Stomach (tissue), 9 donors: Measurements from ENCODE around the gene TMPRSS3. TPM values are rescaled to one million over a fixed set of nuclear protein-coding genes. Genes with fewer than 3 reads are reported as not detected.

Experiments
- DNase-seq, 2 donors: peaks; one replicate each; pipeline versions ENCODE4 v3.0.0 to v3.0.0-alpha.2; 2013 to 2019
- H3K27ac ChIP-seq, 5 donors: fragments of 200-600 bp in 4 of 5; sonication (generic) in 4 of 5; one replicate each; pipeline ENCODE4 v1.5.1; 2013 to 2019; ENCODE audit warnings: mild to moderate bottlenecking in 1 of 5, moderate library complexity in 1 of 5
- H3K27me3 ChIP-seq, 3 donors: fragments of 200-600 bp; sonication (generic); one replicate each; pipeline ENCODE4 v1.5.1; 2017 to 2019; ENCODE audit warnings: mixed run types in 1 of 3
- H3K36me3 ChIP-seq, 4 donors: fragments of 200-600 bp; sonication (generic); 1 replicate in 3 of 4; 2 replicates in 1 of 4; pipeline ENCODE4 v1.5.1; 2016 to 2019
- H3K4me1 ChIP-seq, 4 donors: fragments of 200-600 bp; sonication (generic); one replicate each; pipeline ENCODE4 v1.5.1; 2016 to 2019
- H3K4me3 ChIP-seq, 4 donors: fragments of 200-600 bp; sonication (generic) in 3 of 4; one replicate each; pipeline ENCODE4 v1.5.1; 2016 to 2019; ENCODE audit warnings: mild to moderate bottlenecking in 1 of 4
- H3K9me3 ChIP-seq, 4 donors: fragments of 200-600 bp; sonication (generic); one replicate each; pipeline ENCODE4 v1.5.1; 2016 to 2019
- CTCF ChIP-seq, 7 experiments: fragments of 450-650 bp in 4 of 7; fragments of 200-600 bp in 3 of 7; sonication (generic) in 3 of 7; IDR thresholded peaks; one replicate each; pipeline ENCODE4 v1.5.1; 2016 to 2019; ENCODE audit warnings: antibody characterized with exemption in 7 of 7, control low read depth in 2 of 7, mild to moderate bottlenecking in 1 of 7
- EP300 ChIP-seq: sonication (generic); formaldehyde crosslinking; IDR thresholded peaks from one replicate; pipeline ENCODE4 v1.6.1; 2017; ENCODE audit warnings: antibody characterized with exemption
- POLR2A ChIP-seq, 4 donors: fragments of 450-650 bp; IDR thresholded peaks; one replicate each; pipeline ENCODE4 v1.6.1; 2016; ENCODE audit warnings: antibody characterized with exemption in 4 of 4, control low read depth in 2 of 4, mild to moderate bottlenecking in 1 of 4, moderate library complexity in 1 of 4
- POLR2AphosphoS5 ChIP-seq, 3 donors: sonication (generic); formaldehyde crosslinking; IDR thresholded peaks; one replicate each; pipeline ENCODE4 v1.6.1; 2016; ENCODE audit warnings: antibody characterized with exemption in 3 of 3
- WGBS, 5 donors: extraction: QIAGEN DNeasy Blood & Tissue Kit in 3 of 5; methylation state at CpG; one replicate each; pipeline versions ENCODE4 v1.1.5 to v1.1.7; 2013 to 2018; 5-methylcytosine and 5-hydroxymethylcytosine counted together
- intact Hi-C: fragments of 100-400 bp; cut with DNase I; formaldehyde crosslinking; loops from one replicate; pipeline ENCODE4 v1.15.1; 2023; ENCODE audit warnings: low total_unique reads
- polyA plus RNA-seq, 3 donors: library from polyadenylated mRNA; stranded (reverse); fragments of 200-250 nt; gene quantifications; one replicate each; pipeline ENCODE4 v1.2.3, GENCODE V29; 2013
- total RNA-seq, 5 donors: library from RNA; depleted of rRNA; stranded (reverse); fragments of >200 nt; gene quantifications; one replicate each; pipeline versions ENCODE4 v1.1.0 to v1.2.3, GENCODE V29; 2014 to 2016
- donor health status: healthy with polysubstance abuse.
- donor health status: Bipolar disorder and iron deficiency.
- donor health status: healthy.

The TMPRSS3 gene
- total and polyA plus RNA-seq, 8 donors = 0.45 to 37.9 (median 3.9) TPM; not detected in 1

DNA sequence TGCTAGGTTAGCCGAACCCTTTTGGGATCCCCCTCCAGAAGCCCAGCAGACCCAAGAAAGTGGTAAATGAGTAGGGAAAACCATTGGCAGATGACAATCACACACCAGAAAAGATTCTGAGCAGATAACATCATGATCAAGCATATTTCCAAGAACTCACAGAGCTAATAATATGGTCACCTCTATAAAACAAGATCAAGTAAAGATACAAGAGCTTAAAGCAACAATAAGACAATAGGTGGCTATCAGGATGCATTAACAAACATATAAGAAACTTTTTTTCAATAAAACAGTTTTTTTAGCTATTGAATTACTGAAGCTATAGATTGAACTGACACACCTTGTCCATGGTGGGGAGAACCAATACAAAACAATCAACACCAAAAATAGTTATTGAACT, 36.8 kb upstream of the TMPRSS3 start:
- no peak for DNase-seq
- intact Hi-C loops = no loop called here
- H3K36me3 ChIP-seq = peaks cover 0 to 4% (median 0%) of the 10 kb centered on the region in 4 donors
- no peaks in the 10 kb centered on the region for H3K4me1 ChIP-seq
- H3K27me3 ChIP-seq = peaks cover 0 to 34% (median 0%) of the 10 kb centered on the region in 3 donors
- H3K9me3 ChIP-seq = peaks cover 0 to 26% (median 17%) of the 10 kb centered on the region in 4 donors
- TF ChIP-seq POLR2A (IDR thresholded peaks at IDR 0.05) = no peak
- no peak for TF ChIP-seq CTCF (IDR thresholded peaks at IDR 0.05)
- TF ChIP-seq EP300 = no peak
- H3K27ac ChIP-seq = no peak overlapping the region
- 68 to 93% (median 87%) methylated on average over 1 of the region's 1 CpG for WGBS, 5 donors
- H3K4me3 ChIP-seq = no peak overlapping the region

GRCh38 chr21:42431196-42431595, 35.3 kb upstream of the TMPRSS3 start:
- no peak overlapping the region for H3K4me3 ChIP-seq
- H3K9me3 ChIP-seq = peaks cover 0 to 19% (median 17%) of the 10 kb centered on the region in 4 donors
- no peaks in the 10 kb centered on the region for H3K4me1 ChIP-seq
- intact Hi-C loops = no loop called here
- no peak overlapping the region for H3K27ac ChIP-seq
- WGBS, 5 donors = 69 to 76% (median 73%) methylated on average over 5 to 7 of the region's 7 CpGs
- H3K27me3 ChIP-seq = peaks cover 0 to 35% (median 0%) of the 10 kb centered on the region in 3 donors
- DNase-seq = no peak
- peaks cover 0 to 4% (median 0%) of the 10 kb centered on the region in 4 donors for H3K36me3 ChIP-seq
- TF ChIP-seq POLR2A (IDR thresholded peaks at IDR 0.05) (no peak), CTCF (IDR thresholded peaks at IDR 0.05) (no peak), POLR2AphosphoS5 (IDR thresholded peaks at IDR 0.05) (no peak), EP300 (no peak)

GRCh38 chr21:42430521-42430920, 34.7 kb upstream of the TMPRSS3 start:
- DNase-seq = no peak
- 81 to 90% (median 87%) methylated on average over 5 to 6 of the region's 6 CpGs for WGBS, 5 donors

DNA sequence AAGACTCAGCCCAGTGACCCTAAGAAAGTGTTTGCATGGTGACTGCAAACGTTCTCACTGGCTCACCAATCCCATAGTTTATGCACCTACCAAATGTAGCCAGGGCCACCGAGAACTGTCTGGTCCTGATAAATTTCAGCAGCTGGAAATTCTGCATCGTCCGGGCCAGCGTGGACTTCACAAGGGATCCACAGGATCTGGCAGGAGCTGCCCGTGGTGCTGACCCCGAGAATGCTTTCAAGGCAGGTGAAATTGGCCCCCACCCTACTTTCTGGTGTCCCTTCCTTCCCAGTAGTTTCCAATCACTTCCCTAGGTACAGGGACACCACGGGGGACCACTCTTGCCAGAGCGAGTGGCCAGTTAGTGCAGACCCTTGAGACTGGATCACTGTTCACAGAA, 34.0 kb upstream of the TMPRSS3 start:
- peaks cover 0 to 19% (median 17%) of the 10 kb centered on the region in 4 donors for H3K9me3 ChIP-seq
- no peak for TF ChIP-seq EP300
- TF ChIP-seq POLR2AphosphoS5 (IDR thresholded peaks at IDR 0.05) = no peak
- no peak for TF ChIP-seq POLR2A (IDR thresholded peaks at IDR 0.05)
- no peak for TF ChIP-seq CTCF (IDR thresholded peaks at IDR 0.05)
- DNase-seq = peak in 1 of 2 donors; percentile 31
- WGBS, 5 donors = 29 to 38% (median 31%) methylated on average over 9 of the region's 9 CpGs
- intact Hi-C loops = no loop called here
- H3K4me3 ChIP-seq = no peak overlapping the region
- H3K27ac ChIP-seq = no peak overlapping the region
- H3K36me3 ChIP-seq = peaks cover 0 to 4% (median 0%) of the 10 kb centered on the region in 4 donors
- H3K4me1 ChIP-seq = peaks cover 0 to 5% (median 0%) of the 10 kb centered on the region in 4 donors
- H3K27me3 ChIP-seq = peaks cover 0 to 39% (median 0%) of the 10 kb centered on the region in 3 donors

More at GRCh38 chr21:42430521-42430920, 34.7 kb upstream of the TMPRSS3 start:
- peaks cover 0 to 2% (median 0%) of the 10 kb centered on the region in 4 donors for H3K4me1 ChIP-seq
- TF ChIP-seq EP300 = no peak
- no peak for TF ChIP-seq POLR2A (IDR thresholded peaks at IDR 0.05)
- no peak for TF ChIP-seq POLR2AphosphoS5 (IDR thresholded peaks at IDR 0.05)
- no peak for TF ChIP-seq CTCF (IDR thresholded peaks at IDR 0.05)
- H3K27me3 ChIP-seq = peaks cover 0 to 35% (median 0%) of the 10 kb centered on the region in 3 donors
- intact Hi-C loops = no loop called here
- peaks cover 0 to 19% (median 17%) of the 10 kb centered on the region in 4 donors for H3K9me3 ChIP-seq
- no peak overlapping the region for H3K4me3 ChIP-seq
- H3K27ac ChIP-seq = no peak overlapping the region
- H3K36me3 ChIP-seq = peaks cover 0 to 4% (median 0%) of the 10 kb centered on the region in 4 donors
